Measurements from ENCODE around the gene GNL2.
A peak's percentile ranks its signal among the peaks of the same experiment; 100 is the strongest.

GNL2 gene

GRCh38 chr1:37595440-37596181 lies at the start of gene GNL2:
GNL2 (minus strand) TSS chr1:37595937; CDS start chr1:37595822, 115 bp downstream.
- DNase-seq (ENCODE audit: low spot score), result peak; percentile 99

DNA sequence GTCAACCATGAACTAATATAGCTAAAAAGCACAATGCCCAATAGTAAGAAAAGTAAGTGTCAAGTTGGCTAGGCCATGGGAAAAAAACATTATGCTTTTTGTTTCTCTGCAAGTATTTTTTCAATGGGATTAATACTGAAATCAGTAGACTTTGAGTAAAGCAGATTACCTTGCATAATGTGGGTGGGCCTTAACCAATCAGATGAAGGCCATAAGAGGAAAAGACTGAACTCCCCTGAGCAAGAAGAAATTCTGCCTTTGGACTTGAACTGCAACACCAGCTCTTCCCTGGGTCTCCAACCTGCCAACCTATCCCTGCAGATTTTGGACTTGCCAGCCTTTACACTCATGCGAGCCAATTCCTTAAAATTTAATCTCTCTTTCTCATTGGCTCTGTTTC lies 45.3 kb upstream of the GNL2 start:
- no peak for DNase-seq (ENCODE audit: low spot score)

DNA sequence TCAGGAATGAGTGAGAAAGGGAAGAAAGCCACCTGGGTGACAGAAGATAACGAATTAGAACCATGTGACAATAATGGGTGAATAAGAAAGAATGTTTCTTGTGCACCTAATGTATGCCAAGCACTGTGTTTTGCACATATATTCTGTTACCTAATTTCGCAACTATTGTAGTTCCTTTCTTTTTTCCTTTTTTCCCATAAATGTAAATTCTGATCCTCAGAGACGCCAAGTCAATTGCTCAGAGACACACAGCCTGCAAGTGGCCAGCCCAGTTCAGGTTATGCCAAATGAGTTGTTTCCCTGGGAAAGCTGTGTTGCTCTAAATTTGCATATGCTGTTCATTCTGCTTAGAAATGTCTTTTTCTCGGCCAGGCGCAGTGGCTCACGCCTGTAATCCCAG lies 40.7 kb upstream of the GNL2 start:
- no peak for DNase-seq (ENCODE audit: low spot score)

GRCh38 chr1:37634992-37635902 lies 39.5 kb upstream of the GNL2 start:
- DNase-seq (ENCODE audit: low spot score), result no peak

DNA sequence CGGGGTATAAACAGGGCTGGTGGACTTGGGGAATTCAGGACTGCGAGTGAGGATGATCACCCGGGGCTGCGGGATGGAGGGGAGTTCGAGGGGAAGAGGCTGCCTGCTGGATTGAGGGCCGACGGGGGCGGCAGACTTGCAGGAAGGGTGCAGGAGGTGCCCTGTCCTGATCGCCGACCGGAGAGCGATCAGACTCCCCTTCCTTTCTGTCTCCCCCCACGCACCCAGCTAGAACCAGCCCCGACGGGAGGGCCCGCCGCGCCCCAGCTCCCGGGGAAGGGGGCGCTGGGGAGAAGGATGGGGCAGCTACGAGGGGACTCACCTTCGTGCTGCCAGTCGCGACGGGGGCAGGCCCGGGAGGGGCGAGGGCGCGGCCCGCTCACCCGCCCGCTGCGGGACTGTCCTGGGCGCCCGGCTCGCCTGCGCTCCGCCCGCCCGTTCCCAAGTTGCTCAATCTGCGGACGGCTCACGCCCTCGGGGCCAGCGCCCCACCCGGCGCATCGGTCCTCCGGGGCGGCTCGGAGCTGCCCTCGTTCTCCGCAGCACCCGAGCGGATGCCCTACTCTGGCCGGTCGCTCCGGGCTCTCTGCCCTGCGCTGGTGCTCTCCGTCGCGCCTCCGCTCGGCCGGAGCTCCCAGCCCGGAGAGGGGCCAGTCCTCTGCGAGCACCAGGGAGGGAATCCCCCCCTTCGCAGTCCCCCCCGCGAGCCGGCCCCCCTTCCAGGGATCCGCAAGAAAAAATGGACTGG lies 38.7 kb upstream of the GNL2 start, which contains the start of gene RSPO1:
TSS of gene RSPO1 (minus strand) at position 649 of the 748 bp plus-strand sequence. CDS start 5,231 bp downstream, outside the sequence.
- peak; percentile 68 for DNase-seq (ENCODE audit: low spot score)

DNA sequence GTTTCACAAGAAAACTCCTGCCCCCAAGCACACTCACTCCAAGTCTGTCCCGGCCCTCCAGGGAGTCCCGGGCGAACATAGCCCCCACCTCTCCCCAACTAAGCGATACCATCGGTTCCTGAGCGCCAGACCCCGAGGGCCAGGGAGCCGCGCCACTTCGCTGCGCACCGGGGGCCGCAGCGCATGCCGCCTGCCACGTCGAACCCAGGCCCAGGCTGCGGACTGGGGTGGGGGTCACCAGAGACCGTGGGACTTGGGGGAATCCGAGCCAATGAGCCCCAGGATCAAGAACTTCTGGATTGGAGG lies 38.2 kb upstream of the GNL2 start:
- no peak for DNase-seq (ENCODE audit: low spot score)

GRCh38 chr1:37633040-37633937 lies 37.6 kb upstream of the GNL2 start:
- no peak for DNase-seq (ENCODE audit: low spot score)

DNA sequence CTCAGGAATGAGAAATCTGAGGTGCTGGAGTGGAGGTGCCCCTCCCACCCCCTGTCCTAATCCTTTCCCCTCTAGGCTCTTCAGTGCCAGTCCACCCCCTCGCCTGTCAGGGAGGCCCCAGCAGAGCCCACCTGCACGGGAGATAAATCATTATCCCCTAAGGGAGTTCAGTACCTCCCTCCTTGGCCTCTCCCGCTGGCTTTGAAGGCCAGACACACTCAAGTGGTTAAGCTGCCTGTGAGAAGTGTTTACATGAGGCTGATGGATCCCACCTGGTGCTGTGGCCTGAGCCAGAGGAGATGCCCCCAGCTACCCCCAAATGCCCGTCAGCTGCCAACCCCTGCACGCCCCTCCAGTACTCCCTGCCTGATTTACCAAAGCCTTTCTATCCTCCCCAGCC lies 35.3 kb upstream of the GNL2 start:
- DNase-seq (ENCODE audit: low spot score), result no peak

- DNase-seq (ENCODE audit: low spot score), result no peak
Measured at GRCh38 chr1:37630426-37631028, 34.8 kb upstream of the GNL2 start.

GRCh38 chr1:37629726-37630425 lies 34.1 kb upstream of the GNL2 start:
- no peak for DNase-seq (ENCODE audit: low spot score)

DNA sequence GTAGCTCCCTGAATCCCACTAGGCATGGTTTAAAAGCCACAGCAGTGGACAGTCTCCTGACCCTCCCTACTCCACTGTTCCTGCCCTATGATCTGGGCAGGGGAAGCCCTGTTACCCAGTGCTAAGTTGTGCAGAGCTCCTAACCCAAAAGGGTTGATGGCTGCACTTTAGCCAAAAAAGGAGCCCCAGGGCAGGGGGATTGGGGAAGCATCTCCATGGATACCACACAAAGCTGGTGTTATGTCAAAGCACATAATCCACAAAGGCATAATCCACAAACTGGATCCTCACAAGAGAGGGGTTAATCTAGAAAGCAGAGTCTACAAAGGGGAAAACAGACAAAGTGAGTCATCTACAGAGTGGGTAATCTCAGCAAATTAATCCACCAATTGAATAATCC lies 33.3 kb upstream of the GNL2 start:
- no peak for DNase-seq (ENCODE audit: low spot score)

- no peak for DNase-seq (ENCODE audit: low spot score)
Measured at GRCh38 chr1:37628026-37628556, 32.4 kb upstream of the GNL2 start.

- no peak for DNase-seq (ENCODE audit: low spot score)
Measured at GRCh38 chr1:37622131-37622530, 26.4 kb upstream of the GNL2 start.

GRCh38 chr1:37621326-37621870 lies 25.7 kb upstream of the GNL2 start:
- peak; percentile 53 for DNase-seq (ENCODE audit: low spot score)

DNA sequence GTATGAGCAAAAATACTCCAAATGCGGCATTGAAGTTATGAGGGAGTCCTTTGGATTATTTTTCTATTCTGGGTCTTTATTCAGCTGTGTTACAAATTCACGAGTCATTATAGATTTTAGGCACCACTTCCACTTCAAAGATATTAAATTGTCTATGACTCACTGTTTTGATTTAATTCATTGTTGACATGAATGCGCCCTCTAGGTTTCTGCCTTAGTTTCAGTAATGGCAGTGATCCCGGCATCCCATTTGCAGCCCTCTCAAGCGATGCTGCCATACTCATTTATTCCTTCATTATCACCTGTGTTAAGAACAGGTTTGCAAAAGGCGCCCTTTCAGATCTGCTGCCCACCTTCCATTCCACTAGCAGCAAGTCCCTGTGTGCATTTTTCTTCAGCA lies 25.0 kb upstream of the GNL2 start:
- DNase-seq (ENCODE audit: low spot score), result no peak

DNA sequence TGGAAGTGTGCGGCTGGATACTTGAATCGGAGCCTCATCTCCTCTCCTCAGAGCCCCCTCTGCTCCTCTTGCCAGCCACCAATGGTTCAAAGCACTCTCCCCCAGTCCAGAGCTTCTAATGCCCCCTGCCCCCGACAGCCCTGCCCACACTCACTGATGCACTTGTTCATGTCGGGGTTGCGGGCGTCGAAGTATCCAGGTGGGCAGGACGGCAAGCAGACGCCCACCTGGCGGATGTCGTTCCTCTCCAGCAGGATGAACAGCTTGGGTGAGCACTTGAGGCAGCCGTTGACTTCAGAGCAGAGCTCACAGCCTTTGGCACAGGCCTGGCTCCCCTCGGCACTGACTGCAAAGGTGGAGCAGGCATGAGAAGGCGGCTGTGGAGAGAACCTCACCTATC lies 20.6 kb upstream of the GNL2 start:
- no peak for DNase-seq (ENCODE audit: low spot score)

DNA sequence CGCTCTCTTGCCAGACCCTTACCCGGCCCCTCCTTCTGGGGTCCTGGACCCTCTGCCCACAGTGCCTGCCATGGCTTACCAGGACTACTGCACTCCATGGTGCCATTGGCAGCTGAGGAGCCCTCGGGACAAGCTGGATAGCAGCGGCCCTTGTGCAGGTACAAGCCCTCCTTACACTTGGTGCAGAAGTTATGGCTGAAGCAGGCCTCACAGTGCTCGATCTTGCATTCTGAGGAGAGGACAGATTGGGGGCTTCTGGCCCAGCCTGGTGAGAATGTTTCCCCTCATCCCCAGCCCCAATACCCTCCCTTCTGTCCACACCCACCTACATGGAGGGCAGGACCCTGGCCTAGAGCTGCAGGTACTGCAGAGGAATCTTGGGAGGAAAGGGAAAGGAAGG lies 18.4 kb upstream of the GNL2 start:
- no peak for DNase-seq (ENCODE audit: low spot score)

- no peak for DNase-seq (ENCODE audit: low spot score)
Measured at GRCh38 chr1:37612186-37612585, 16.4 kb upstream of the GNL2 start.

DNA sequence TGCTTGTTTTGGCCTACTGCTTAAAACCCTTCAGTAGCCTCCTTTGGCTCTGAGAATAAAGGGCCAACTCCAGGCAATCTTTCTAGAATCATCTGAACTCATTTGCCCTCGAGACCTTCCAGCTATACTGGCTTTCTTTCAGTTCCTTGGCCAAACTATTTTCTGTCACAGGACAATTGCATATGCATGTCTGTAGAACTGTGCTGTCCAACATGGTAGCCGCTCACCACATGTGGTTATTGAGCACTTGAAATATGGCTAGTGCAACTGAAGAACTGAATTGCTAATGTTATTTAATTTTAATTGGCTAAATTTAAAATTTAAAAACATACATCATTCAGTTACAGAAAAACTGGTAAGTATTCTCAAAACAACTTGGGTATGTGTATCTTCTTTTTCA lies 14.3 kb upstream of the GNL2 start:
- no peak for DNase-seq (ENCODE audit: low spot score)

- DNase-seq (ENCODE audit: low spot score), result no peak
Measured at GRCh38 chr1:37609002-37609401, 13.3 kb upstream of the GNL2 start.
